OCI-LY7 (cell line): Measurements from ENCODE around the gene KIRREL3. TPM values are rescaled to one million over a fixed set of nuclear protein-coding genes. Genes with fewer than 3 reads are reported as not detected.

ENCODE experiments used
- BruUV-seq: library from RNA; stranded (reverse); fragments of 400-500 nt; replicated peaks from 2 replicates; lab custom pipeline; 2021; lab: Mats Ljungman, UMichigan
- CTCF ChIA-PET: fragments of 300-600 bp; sonication (Branson Sonifier 250); formaldehyde crosslinking; loops from one replicate; lab custom pipeline; 2022; ENCODE audit warnings: antibody characterized with exemption; ENCODE audit not compliant: unreplicated experiment; lab: Charles Lee
- POLR2A ChIA-PET: fragments of 300-600 bp; sonication (Branson Sonifier 250); formaldehyde crosslinking; loops from one replicate; lab custom pipeline; 2022; ENCODE audit warnings: antibody characterized with exemption; lab: Charles Lee
- DNase-seq: peaks from one replicate; pipeline ENCODE4 v3.0.0-alpha.2; 2015; ENCODE audit warnings: low spot score
- H2AFZ ChIP-seq: fragments of 200-600 bp; sonication (generic), shearing (Covaris generic); 2 replicates; pipeline ENCODE4 v1.6.1; 2014; ENCODE audit warnings: mild to moderate bottlenecking, antibody characterized with exemption, low read length, moderate library complexity
- H3K27ac ChIP-seq: fragments of 200-600 bp; sonication (generic); 2 replicates; pipeline ENCODE4 v1.5.1; 2014; ENCODE audit warnings: mixed run types, low read depth, mild to moderate bottlenecking, moderate library complexity, low read length, inconsistent platforms; ENCODE audit not compliant: poor library complexity, severe bottlenecking
- H3K36me3 ChIP-seq: fragments of 200-600 bp; sonication (generic); 2 replicates; pipeline ENCODE4 v1.6.1; 2014; ENCODE audit warnings: mild to moderate bottlenecking, antibody characterized with exemption, low read length, moderate library complexity, mixed read lengths; ENCODE audit not compliant: insufficient read depth
- H3K4me1 ChIP-seq: fragments of 200-600 bp; sonication (generic); 2 replicates; pipeline ENCODE4 v1.5.1; 2014; ENCODE audit warnings: mild to moderate bottlenecking, low read length; ENCODE audit not compliant: insufficient read depth, poor library complexity, severe bottlenecking
- H3K4me2 ChIP-seq: fragments of 200-600 bp; sonication (generic); 2 replicates; pipeline ENCODE4 v1.6.1; 2014; ENCODE audit warnings: mild to moderate bottlenecking, low read length
- H3K4me3 ChIP-seq: fragments of 200-600 bp; sonication (generic); 2 replicates; pipeline ENCODE4 v1.5.1; 2014; ENCODE audit warnings: mild to moderate bottlenecking, low read depth, low read length; ENCODE audit not compliant: poor library complexity, severe bottlenecking
- H3K79me2 ChIP-seq: fragments of 200-600 bp; sonication (generic); 2 replicates; pipeline ENCODE4 v1.6.1; 2016; ENCODE audit warnings: low read depth, mild to moderate bottlenecking, low read length, moderate library complexity, mixed read lengths; ENCODE audit not compliant: insufficient read depth
- H3K9me2 ChIP-seq: fragments of 200-600 bp; sonication (generic); 2 replicates; pipeline ENCODE4 v1.6.1; 2016; ENCODE audit warnings: mild to moderate bottlenecking, low read length, mixed read lengths; ENCODE audit not compliant: insufficient read depth
- H3K9me3 ChIP-seq: fragments of 200-600 bp; sonication (generic); 2 replicates; pipeline ENCODE4 v1.6.1; 2014; ENCODE audit warnings: mild to moderate bottlenecking, mixed run types, low read length, mixed read lengths
- H4K20me1 ChIP-seq: fragments of 200-600 bp; sonication (generic); 2 replicates; pipeline ENCODE4 v1.6.1; 2014; ENCODE audit warnings: mild to moderate bottlenecking, antibody characterized with exemption, low read length, moderate library complexity, mixed read lengths; ENCODE audit not compliant: insufficient read depth
- CTCF ChIP-seq: fragments of 200-600 bp; sonication (generic); conservative IDR thresholded peaks from 2 replicates; pipeline ENCODE4 v1.5.1; 2014; ENCODE audit warnings: mild to moderate bottlenecking, antibody characterized with exemption, low read length, moderate library complexity, mixed read lengths
- EZH2phosphoT487 ChIP-seq: fragments of 200-600 bp; sonication (generic); IDR thresholded peaks from 2 replicates; pipeline ENCODE4 v1.6.1; 2018; ENCODE audit warnings: low read depth, borderline replicate concordance, mild to moderate bottlenecking, mixed run types, antibody characterized with exemption, low read length, moderate library complexity, mixed read lengths
- intact Hi-C: fragments of 100-400 bp; cut with micrococcal nuclease; formaldehyde crosslinking; loops from one replicate; pipeline ENCODE4 v1.10.0; 2022; ENCODE audit not compliant: unreplicated experiment
- total RNA-seq, 2 experiments: library from RNA; depleted of rRNA in 1 of 2; stranded (reverse); fragments of >200 nt in 1 of 2; shearing (Covaris generic) in 1 of 2; gene quantifications; 2 replicates each; pipeline ENCODE4 v1.2.3, GENCODE V29; 2014 to 2022

KIRREL3 gene
- total RNA-seq, 2 experiments from 2014 or later: not detected

GRCh38 chr11:126746443-126746842, 254.1 kb downstream of the KIRREL3 start:
- intact Hi-C loops: no loop called here
- Histone ChIP-seq H3K4me3 (no peak overlapping the region), H3K79me2 (no peaks in the 10 kb centered on the region), H2AFZ (no peak overlapping the region), H3K36me3 (no peaks in the 10 kb centered on the region), H3K9me2 (no peaks in the 10 kb centered on the region), H3K27ac (no peak overlapping the region), H3K4me2 (no peak overlapping the region), H3K9me3 (no peaks in the 10 kb centered on the region), H4K20me1 (no peaks in the 10 kb centered on the region), H3K4me1 (no peaks in the 10 kb centered on the region)
- ChIA-PET CTCF (no interaction called here), POLR2A (no interaction called here)
- no TSS peak for BruUV-seq
- no peak for TF ChIP-seq CTCF
- TF ChIP-seq EZH2phosphoT487: no peak
- no peak for DNase-seq

- no peak overlapping the region for H3K4me3 ChIP-seq
- ChIA-PET CTCF (interaction anchor here (0.6 kb wide), 1 partner anchor 227 kb away, joined by 3 read pairs; no protein-coding TSS in a partner anchor), POLR2A (no interaction called here)
- H3K4me2 ChIP-seq: no peak overlapping the region
- no peaks in the 10 kb centered on the region for H3K9me2 ChIP-seq
- no peaks in the 10 kb centered on the region for H3K4me1 ChIP-seq
- no peaks in the 10 kb centered on the region for H4K20me1 ChIP-seq
- H3K27ac ChIP-seq: no peak overlapping the region
- no peaks in the 10 kb centered on the region for H3K79me2 ChIP-seq
- H3K36me3 ChIP-seq: no peaks in the 10 kb centered on the region
- no TSS peak for BruUV-seq
- no peaks in the 10 kb centered on the region for H3K9me3 ChIP-seq
- no peak for DNase-seq
- TF ChIP-seq EZH2phosphoT487: no peak
- TF ChIP-seq CTCF: no peak
- intact Hi-C loops: no loop called here
- H2AFZ ChIP-seq: no peak overlapping the region
These were observed 255.9 kb downstream of the KIRREL3 start for GRCh38 chr11:126744699-126745098.

- no peak for DNase-seq
- H3K9me3 ChIP-seq: no peaks in the 10 kb centered on the region
- H3K9me2 ChIP-seq: no peaks in the 10 kb centered on the region
- no peaks in the 10 kb centered on the region for H3K79me2 ChIP-seq
- TF ChIP-seq CTCF (no peak), EZH2phosphoT487 (no peak)
- CTCF ChIA-PET: no interaction called here
- H3K36me3 ChIP-seq: no peaks in the 10 kb centered on the region
- H3K4me3 ChIP-seq: no peak overlapping the region
- H3K4me2 ChIP-seq: no peak overlapping the region
- intact Hi-C loops: no loop called here
- POLR2A ChIA-PET: no interaction called here
- no TSS peak for BruUV-seq
- H4K20me1 ChIP-seq: no peaks in the 10 kb centered on the region
- no peak overlapping the region for H2AFZ ChIP-seq
- H3K27ac ChIP-seq: no peak overlapping the region
- no peaks in the 10 kb centered on the region for H3K4me1 ChIP-seq
These were observed 256.9 kb downstream of the KIRREL3 start for GRCh38 chr11:126743628-126744027.
